ENCODE results near the gene CAPN1.

DNA sequence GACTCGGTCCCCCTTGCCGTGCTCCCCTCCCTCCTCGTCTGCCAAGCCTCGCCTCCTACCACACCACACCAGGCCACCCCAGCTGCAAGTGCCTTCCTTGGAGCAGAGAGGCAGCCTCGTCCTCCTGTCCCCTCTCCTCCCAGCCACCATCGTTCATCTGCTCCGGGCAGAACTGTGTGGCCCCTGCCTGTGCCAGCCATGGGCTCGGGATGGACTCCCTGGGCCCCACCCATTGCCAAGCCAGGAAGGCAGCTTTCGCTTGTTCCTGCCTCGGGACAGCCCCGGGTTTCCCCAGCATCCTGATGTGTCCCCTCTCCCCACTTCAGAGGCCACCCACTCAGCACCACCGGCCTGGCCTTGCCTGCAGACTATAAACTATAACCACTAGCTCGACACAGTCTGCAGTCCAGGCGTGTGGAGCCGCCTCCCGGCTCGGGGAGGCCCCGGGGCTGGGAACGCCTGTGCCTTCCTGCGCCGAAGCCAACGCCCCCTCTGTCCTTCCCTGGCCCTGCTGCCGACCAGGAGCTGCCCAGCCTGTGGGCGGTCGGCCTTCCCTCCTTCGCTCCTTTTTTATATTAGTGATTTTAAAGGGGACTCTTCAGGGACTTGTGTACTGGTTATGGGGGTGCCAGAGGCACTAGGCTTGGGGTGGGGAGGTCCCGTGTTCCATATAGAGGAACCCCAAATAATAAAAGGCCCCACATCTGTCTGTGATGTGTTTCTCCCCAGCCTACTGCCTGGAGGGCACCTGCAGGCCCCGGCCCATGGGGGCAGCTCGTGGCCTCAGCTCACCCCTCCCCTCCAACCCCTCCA is 29.8 kb downstream of the CAPN1 start:
- TF ChIP-seq, protein P1, sequence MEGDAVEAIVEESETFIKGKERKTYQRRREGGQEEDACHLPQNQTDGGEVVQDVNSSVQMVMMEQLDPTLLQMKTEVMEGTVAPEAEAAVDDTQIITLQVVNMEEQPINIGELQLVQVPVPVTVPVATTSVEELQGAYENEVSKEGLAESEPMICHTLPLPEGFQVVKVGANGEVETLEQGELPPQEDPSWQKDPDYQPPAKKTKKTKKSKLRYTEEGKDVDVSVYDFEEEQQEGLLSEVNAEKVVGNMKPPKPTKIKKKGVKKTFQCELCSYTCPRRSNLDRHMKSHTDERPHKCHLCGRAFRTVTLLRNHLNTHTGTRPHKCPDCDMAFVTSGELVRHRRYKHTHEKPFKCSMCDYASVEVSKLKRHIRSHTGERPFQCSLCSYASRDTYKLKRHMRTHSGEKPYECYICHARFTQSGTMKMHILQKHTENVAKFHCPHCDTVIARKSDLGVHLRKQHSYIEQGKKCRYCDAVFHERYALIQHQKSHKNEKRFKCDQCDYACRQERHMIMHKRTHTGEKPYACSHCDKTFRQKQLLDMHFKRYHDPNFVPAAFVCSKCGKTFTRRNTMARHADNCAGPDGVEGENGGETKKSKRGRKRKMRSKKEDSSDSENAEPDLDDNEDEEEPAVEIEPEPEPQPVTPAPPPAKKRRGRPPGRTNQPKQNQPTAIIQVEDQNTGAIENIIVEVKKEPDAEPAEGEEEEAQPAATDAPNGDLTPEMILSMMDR (IDR thresholded peaks at IDR 0.05) = no peak
- TF ChIP-seq EP300 (IDR thresholded peaks at IDR 0.05) = no peak

All from upper lobe of left lung (tissue), 4 donors.